Epidermal melanocyte (primary cell): ENCODE measurements around the gene TEP1.
"Not testable (repeated sequence)": the region's sequence is repeated elsewhere in the genome, so short reads cannot be mapped to it uniquely, and the experiment has no call there.

Experiments
- DNase-seq: peaks from one replicate; pipeline ENCODE4 v3.0.0; 2011; ENCODE audit warnings: low spot score; ENCODE audit not compliant: insufficient read length

TEP1 gene

GRCh38 chr14:20412876-20413743, at the start of gene TEP1:
TEP1 (minus strand) TSS chr14:20413501; CDS start chr14:20408439, 5,062 bp downstream.
- peak; percentile 76 for DNase-seq

GRCh38 chr14:20461225-20462141, 48.2 kb upstream of the TEP1 start, which contains the start of gene PIP4P1:
PIP4P1 (minus strand) TSS chr14:20461434; CDS start chr14:20461325, 109 bp downstream.
- peak; percentile 93 for DNase-seq

DNA sequence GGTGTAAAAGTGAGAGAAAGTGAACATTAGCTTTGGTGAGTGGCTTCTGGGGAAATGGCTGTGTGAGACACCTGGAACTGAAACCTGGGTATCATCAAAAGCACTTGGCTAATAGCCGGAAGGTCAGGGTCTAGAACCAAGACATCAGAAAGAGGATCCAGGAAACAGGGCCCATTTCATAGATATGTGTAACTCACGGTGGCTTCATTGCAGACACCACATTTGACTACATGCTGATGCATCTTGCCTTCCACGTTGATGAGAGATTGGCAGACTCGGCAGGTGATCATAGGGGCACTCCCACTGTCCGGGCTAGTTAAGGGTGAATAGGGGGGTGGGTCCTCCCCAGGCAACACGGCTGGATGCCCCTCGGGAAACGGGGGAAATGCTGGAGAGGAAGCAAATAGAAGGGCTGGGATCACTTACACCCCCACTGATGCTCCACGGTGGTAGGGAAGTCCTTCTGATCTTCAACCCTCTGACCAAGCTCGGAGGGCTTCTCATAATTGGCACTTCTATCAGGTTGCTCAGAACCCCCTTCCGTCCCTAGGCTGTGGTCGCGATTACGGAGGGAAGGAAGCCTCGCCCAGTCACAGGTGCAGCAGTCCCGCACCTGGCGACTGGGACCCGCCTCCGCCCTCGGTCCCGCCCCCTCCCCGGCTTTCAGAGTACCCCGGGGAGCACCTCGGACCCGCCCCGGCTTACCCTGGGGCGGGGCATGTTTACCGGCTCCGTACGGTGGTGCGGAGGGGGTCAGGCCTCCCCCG, 47.3 kb upstream of the TEP1 start:
- no peak for DNase-seq

DNA sequence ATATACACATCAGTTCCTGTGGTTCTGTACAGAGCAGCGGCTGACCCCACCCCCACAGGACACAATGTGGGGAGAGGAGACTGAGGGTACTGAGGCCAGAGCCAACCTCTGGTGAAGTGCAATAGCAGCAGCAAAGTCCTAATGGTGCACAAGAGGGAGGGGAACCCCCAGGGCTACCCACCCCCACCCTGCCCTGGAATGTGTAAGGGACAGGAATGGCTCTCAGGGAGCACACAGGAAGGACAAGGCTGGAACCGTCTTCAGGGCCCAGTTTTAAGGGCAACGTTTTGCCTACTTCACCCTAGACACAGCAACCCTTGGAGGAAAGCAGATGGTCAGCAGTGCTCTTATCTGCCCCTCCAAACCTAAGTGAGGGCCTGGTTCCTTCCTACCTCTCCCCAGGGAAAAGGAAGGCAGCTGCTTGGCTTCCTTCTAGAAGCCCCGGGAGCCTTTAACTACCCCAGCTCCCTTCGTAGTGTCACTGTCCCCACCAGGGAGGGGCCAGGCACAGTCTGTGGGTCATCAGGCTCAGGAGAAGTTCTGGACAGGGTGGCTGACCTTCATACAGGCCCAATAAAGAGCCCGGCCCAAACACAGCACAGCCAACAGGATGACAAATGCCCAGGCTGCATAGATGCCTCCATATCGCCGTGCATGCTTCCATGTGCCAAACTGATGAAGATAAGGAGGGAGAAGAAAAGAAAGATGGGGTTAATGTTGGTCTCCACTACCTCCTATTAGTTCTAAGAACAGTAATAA, 44.9 kb upstream of the TEP1 start:
- no peak for DNase-seq

DNA sequence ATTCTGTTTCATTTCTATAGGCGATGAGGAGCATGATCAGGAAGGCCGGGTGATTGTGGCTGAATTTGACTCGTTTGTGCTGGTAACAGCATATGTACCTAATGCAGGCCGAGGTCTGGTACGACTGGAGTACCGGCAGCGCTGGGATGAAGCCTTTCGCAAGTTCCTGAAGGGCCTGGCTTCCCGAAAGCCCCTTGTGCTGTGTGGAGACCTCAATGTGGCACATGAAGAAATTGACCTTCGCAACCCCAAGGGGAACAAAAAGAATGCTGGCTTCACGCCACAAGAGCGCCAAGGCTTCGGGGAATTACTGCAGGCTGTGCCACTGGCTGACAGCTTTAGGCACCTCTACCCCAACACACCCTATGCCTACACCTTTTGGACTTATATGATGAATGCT, 43.7 kb upstream of the TEP1 start:
- no peak for DNase-seq

DNA sequence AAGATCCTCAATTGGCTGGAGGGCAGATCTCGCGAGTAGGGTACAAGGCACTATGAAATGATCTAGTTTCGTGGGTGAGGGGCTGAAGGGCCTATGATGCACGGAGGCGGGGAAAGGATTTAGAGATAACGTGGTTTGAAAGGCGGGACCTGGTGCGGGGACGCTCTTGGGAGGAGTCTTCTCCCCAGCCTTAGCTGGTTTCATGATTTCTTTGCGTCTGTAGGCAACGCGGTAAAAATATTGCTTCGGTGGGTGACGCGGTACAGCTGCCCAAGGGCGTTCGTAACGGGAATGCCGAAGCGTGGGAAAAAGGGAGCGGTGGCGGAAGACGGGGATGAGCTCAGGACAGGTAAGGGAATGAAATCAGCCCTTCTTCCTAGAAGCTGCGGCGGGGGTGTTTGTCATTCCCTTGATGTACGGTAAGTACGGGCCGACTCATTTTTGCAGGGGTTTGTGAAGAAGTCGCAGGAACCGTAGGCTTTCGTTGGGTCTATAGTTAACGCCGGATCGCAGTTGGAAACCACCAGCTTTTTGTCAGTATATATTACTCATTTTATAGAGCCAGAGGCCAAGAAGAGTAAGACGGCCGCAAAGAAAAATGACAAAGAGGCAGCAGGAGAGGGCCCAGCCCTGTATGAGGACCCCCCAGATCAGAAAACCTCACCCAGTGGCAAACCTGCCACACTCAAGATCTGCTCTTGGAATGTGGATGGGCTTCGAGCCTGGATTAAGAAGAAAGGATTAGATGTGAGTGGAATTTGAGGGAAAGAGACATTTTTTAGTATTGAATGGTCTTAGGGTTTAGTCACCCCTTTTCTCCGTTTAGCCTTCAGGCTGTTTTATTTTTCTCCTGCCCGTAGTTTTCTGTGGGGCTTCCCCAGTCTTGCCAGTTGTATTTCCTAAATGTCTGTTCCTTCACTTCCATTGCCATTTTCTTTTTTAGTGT, 42.3 kb upstream of the TEP1 start:
- DNase-seq, result peak; percentile 78

DNA sequence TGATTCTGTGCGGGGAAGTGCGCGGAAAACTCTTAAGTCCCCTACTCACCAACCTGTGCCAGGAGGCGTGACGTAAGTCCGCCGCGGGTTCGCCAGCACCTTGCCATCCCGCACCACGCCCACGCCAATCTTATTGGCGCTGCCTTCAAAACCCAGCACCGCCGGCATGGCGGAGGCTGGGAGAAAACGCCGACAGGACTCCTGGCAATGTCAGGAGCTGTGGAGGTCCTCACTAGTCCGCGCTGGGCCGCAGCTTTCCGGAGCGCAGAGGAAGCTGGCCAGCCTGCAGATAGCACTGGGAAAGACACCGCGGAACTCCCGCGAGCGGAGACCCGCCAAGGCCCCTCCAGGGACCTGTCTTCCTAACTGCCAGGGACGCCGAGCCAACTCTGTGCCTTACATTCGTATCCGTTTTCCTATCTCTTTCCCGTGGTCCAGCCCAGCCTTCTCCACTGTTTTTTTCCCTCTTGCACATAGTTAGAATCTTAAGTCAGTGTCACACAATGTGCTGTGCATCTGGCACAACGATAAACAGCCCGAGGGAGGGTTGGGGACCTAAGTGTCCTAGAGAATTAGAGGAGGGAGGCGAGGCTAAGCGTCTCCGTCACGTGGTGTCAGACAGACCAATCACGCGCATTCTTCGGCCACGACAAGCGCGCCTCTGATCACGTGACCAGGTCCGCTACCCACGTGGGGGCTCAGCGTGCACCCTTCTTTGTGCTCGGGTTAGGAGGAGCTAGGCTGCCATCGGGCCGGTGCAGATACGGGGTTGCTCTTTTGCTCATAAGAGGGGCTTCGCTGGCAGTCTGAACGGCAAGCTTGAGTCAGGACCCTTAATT, 41.4 kb upstream of the TEP1 start, which contains the start of the genes APEX1 and OSGEP:
Gene APEX1, plus strand, starts transcription at position 711 of the 839 bp plus-strand sequence. CDS start 420 bp downstream, outside the sequence.
Gene OSGEP, minus strand, starts transcription at position 297 of the 839 bp plus-strand sequence. Its CDS starts 129 bp downstream, at position 168.
- peak; percentile 98 for DNase-seq

DNA sequence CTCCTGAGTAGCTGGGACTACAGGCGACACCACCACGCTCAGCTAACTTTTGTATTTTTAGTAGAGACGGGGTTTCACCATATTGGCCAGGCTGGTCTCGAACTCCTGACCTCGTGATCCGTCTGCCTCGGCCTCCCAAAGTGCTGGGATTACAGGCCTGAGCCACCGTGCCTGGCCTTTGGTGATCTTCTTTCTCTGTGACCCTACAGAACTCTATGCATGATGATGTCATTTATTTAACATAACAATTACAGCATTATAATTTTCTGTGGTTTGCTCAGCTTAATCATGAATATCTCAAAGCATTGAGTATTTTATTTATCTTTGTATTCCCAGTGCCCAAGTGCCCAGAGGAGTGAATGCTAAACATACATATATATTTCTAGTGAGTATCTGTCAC, 39.5 kb upstream of the TEP1 start:
- not testable (repeated sequence) for DNase-seq

DNA sequence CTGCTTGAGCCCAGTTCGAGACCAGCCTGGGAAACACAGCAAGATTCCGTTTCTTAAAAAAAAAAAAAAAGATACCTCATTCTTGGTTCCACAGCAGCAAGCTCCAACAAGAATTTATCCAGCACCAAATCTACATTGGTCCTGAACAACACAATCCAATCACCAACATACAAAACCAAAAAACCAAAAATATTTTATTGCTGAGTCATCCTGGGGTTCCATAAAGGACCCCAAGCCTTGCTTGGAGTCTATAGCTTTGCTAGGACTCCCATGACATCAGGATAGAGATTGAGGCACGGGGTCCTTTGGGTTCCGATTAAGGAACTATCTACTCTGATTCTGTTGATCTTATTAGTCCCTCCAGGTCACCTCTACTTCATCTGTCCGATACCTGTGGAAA, 33.6 kb upstream of the TEP1 start:
- no peak for DNase-seq

GRCh38 chr14:20443650-20444049, 30.3 kb upstream of the TEP1 start:
- DNase-seq, result not testable (repeated sequence)

- no peak for DNase-seq
These were observed 28.2 kb upstream of the TEP1 start for GRCh38 chr14:20441461-20441860.

DNA sequence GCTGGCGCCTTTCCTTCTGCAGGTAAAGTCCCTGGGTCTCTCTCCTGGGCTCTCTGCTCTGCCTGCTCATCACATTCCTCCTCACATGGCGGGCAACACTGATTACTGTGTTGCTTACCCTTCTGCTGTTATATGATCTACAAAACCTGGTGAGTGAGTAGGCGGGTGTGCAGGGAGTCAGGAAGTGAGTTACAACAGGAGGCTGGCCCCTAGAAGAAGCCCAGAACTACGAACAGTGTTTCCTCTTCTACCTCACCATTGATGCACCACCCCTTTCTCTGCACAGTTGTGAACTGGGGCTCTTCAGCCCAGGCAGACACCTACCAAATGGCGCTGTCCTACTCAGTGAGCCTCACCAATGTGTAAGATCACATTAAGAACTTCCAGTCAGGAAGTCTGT, 27.6 kb upstream of the TEP1 start:
- no peak for DNase-seq

- DNase-seq, result no peak
These were observed 27.2 kb upstream of the TEP1 start for GRCh38 chr14:20440465-20440864.

- no peak for DNase-seq
These were observed 25.4 kb upstream of the TEP1 start for GRCh38 chr14:20438664-20439063.

GRCh38 chr14:20436363-20436755, 23.1 kb upstream of the TEP1 start:
- no peak for DNase-seq

- no peak for DNase-seq
These were observed 22.5 kb upstream of the TEP1 start, which contains the start of gene KLHL33 for GRCh38 chr14:20435582-20436362. KLHL33 (minus strand) TSS chr14:20436166; CDS start chr14:20435811, 355 bp downstream.
